Lower lobe of right lung (tissue), 2 donors: ENCODE data around the gene EID3. TPM values are rescaled to one million over a fixed set of nuclear protein-coding genes. Genes with fewer than 3 reads are reported as not detected.
"Not testable (repeated sequence)": the region's sequence is repeated elsewhere in the genome, so short reads cannot be mapped to it uniquely, and the experiment has no call there.

Experiments
- ATAC-seq, 2 donors: fragments of 200-7000 bp; cut with Tn5 transposase; one replicate each; pipeline ENCODE4 v1.9.1; 2020 to 2022; ENCODE audit warnings: mild to moderate bottlenecking in 2 of 2, moderate library complexity in 2 of 2
- DNase-seq: peaks from one replicate; pipeline ENCODE4 v3.0.0-alpha.2; 2020
- H3K27ac ChIP-seq: fragments of 200-600 bp; one replicate; pipeline ENCODE4 v1.8.0; 2022
- H3K27me3 ChIP-seq: fragments of 200-600 bp; one replicate; pipeline ENCODE4 v1.8.0; 2022; ENCODE audit warnings: low read depth
- H3K36me3 ChIP-seq: fragments of 200-600 bp; one replicate; pipeline ENCODE4 v1.8.0; 2022; ENCODE audit warnings: mild to moderate bottlenecking
- H3K4me1 ChIP-seq: fragments of 200-600 bp; one replicate; pipeline ENCODE4 v1.8.0; 2022
- H3K4me3 ChIP-seq: fragments of 200-600 bp; one replicate; pipeline ENCODE4 v1.8.0; 2022; ENCODE audit warnings: mild to moderate bottlenecking
- H3K9me3 ChIP-seq: fragments of 200-600 bp; one replicate; pipeline ENCODE4 v1.8.0; 2022
- CTCF ChIP-seq: fragments of 200-600 bp; IDR thresholded peaks from one replicate; pipeline ENCODE4 v1.8.0; 2022; ENCODE audit warnings: antibody characterized with exemption, mild to moderate bottlenecking
- intact Hi-C: fragments of 100-400 bp; cut with DNase I; formaldehyde crosslinking; loops from one replicate; pipeline ENCODE4 v1.11.0; 2022
- total RNA-seq: library from RNA; stranded (reverse); fragmentation: NEBNext Ultra II Directional; extraction: Animal tissue kit (Norgen Biotek cat#: 25700); gene quantifications from one replicate; pipeline ENCODE4 v1.2.1, GENCODE V29; 2021
- donor health status: DM: no; HTN: yes; CAD: no; lungs with severe emphysema.

Gene EID3
- total RNA-seq, 1 donor from 2014 or later = 3.3 TPM

GRCh38 chr12:104321949-104322348, 18.4 kb downstream of the EID3 start:
- no peak for TF ChIP-seq CTCF
- DNase-seq (no peak), ATAC-seq (no peak)
- Histone ChIP-seq H3K27me3 (no peaks in the 10 kb centered on the region), H3K27ac (no peak overlapping the region), H3K4me3 (no peak overlapping the region), H3K9me3 (no peaks in the 10 kb centered on the region), H3K36me3 (peaks cover 91% of the 10 kb centered on the region), H3K4me1 (no peaks in the 10 kb centered on the region)
- intact Hi-C loops = no loop called here

GRCh38 chr12:104322533-104322932, 19.0 kb downstream of the EID3 start:
- ATAC-seq, H3K27ac ChIP-seq, DNase-seq, H3K27me3 ChIP-seq, H3K9me3 ChIP-seq, H3K4me3 ChIP-seq, intact Hi-C loops, H3K4me1 ChIP-seq: not testable (repeated sequence)
- peaks cover 91% of the 10 kb centered on the region for H3K36me3 ChIP-seq

GRCh38 chr12:104323899-104324298, 20.4 kb downstream of the EID3 start:
- Histone ChIP-seq H3K9me3 (no peaks in the 10 kb centered on the region), H3K4me1 (no peaks in the 10 kb centered on the region), H3K4me3 (no peak overlapping the region), H3K27me3 (no peaks in the 10 kb centered on the region), H3K36me3 (peaks cover 91% of the 10 kb centered on the region), H3K27ac (no peak overlapping the region)
- DNase-seq = no peak
- ATAC-seq = no peak
- TF ChIP-seq CTCF = no peak
- intact Hi-C loops = no loop called here

- H3K4me1 ChIP-seq, intact Hi-C loops, H3K4me3 ChIP-seq, DNase-seq, H3K27ac ChIP-seq, H3K27me3 ChIP-seq, ATAC-seq, H3K9me3 ChIP-seq: not testable (repeated sequence)
- H3K36me3 ChIP-seq = peaks cover 93% of the 10 kb centered on the region
These were observed 24.7 kb downstream of the EID3 start for GRCh38 chr12:104328278-104328677.

GRCh38 chr12:104328790-104329189, 25.3 kb downstream of the EID3 start:
- no peaks in the 10 kb centered on the region for H3K9me3 ChIP-seq
- H3K4me1 ChIP-seq = no peaks in the 10 kb centered on the region
- intact Hi-C loops = no loop called here
- ATAC-seq (no peak), DNase-seq (no peak)
- no peak for TF ChIP-seq CTCF
- peaks cover 96% of the 10 kb centered on the region for H3K36me3 ChIP-seq
- H3K4me3 ChIP-seq = no peak overlapping the region
- H3K27me3 ChIP-seq = no peaks in the 10 kb centered on the region
- H3K27ac ChIP-seq = no peak overlapping the region

GRCh38 chr12:104329707-104330532, 26.4 kb downstream of the EID3 start:
- Histone ChIP-seq H3K4me3 (no peak overlapping the region), H3K36me3 (peaks cover 96% of the 10 kb centered on the region), H3K9me3 (no peaks in the 10 kb centered on the region), H3K4me1 (no peaks in the 10 kb centered on the region), H3K27me3 (no peaks in the 10 kb centered on the region), H3K27ac (no peak overlapping the region)
- intact Hi-C loops = no loop called here
- DNase-seq = no peak
- TF ChIP-seq CTCF = no peak
- ATAC-seq = no peak
